ENCODE results near the gene FGF21. TPM values are rescaled to one million over a fixed set of nuclear protein-coding genes. Genes with fewer than 3 reads are reported as not detected.
A peak's percentile ranks its signal among the peaks of the same experiment; 100 is the strongest.

The FGF21 gene
- total and polyA plus RNA-seq, 2 donors (not counting 1 experiment from before 2014, with no cell fraction given) = not detected

DNA sequence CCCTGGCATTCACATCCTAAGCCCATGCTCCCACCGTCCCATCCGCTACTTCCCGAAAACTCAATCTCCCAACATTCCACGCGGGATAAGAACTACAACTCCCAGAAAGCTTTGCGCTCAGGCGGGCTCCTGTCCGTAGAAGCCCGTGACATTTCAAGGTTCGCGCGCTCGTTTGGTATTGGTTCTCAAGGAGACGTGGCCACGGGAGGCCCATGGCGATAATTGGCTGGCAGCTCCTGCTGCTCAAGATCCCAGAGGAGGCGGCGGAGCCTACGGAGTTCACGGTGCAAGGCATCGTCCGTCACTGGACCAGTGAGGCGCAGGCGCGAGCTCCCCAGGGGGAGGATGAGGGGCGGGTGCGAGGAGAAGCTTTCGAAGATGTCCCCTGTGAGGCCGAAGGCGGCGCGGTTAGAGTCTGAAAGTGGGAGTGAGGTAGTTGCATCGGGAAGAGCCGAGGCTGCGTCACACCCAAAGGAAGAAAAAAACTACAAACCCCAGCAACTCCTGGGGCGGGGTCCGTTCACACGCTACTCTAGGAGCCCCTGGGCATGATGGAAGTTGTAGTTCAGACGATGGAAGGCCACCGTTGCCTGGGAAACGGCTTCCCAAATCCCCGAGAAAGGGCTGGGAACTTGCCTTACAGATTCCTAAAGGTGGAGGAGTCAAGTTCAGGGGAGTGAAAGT, 34.6 kb upstream of the FGF21 start:
- Histone ChIP-seq H3K9ac (ENCODE audit: insufficient read depth, low read length) (peak overlapping the region; percentile 71), H3K27ac (ENCODE audit: insufficient read depth, low read length) (peak overlapping the region; percentile 88), H4K20me1 (ENCODE audit: control insufficient read depth, extremely low read depth, insufficient read depth, low read length) (no peaks in the 10 kb centered on the region), H3K4me1 (ENCODE audit: control insufficient read depth, extremely low read depth, insufficient read depth, low read length) (peaks cover 6% of the 10 kb centered on the region), H3K4me3 (replicated peaks in 1 of 4; ENCODE audit: control extremely low read depth in 1 of 4, insufficient read depth in 1 of 4, low read depth in 3 of 4, low read length in 4 of 4) (peak overlapping the region; percentile 64 to 73 (median 68)), H3K9me3 (ENCODE audit: control insufficient read depth, insufficient read depth, low read depth, low read length) (no peaks in the 10 kb centered on the region), H3K27me3 (ENCODE audit: control insufficient read depth, insufficient read depth, low read length) (no peaks in the 10 kb centered on the region), H3K36me3 (ENCODE audit: control insufficient read depth, insufficient read depth, low read length) (no peaks in the 10 kb centered on the region), H3K4me2 (ENCODE audit: extremely low read depth, insufficient read depth, low read length) (peak overlapping the region; percentile 80), H2AFZ (ENCODE audit: low read length) (peak overlapping the region; percentile 94), H3K79me2 (ENCODE audit: control insufficient read depth, insufficient read depth, low read length) (no peaks in the 10 kb centered on the region)
- TF ChIP-seq EZH2 (IDR thresholded peaks at IDR 0.05; ENCODE audit: low read length, missing control alignments) = no peak
- TF ChIP-seq, protein P1, sequence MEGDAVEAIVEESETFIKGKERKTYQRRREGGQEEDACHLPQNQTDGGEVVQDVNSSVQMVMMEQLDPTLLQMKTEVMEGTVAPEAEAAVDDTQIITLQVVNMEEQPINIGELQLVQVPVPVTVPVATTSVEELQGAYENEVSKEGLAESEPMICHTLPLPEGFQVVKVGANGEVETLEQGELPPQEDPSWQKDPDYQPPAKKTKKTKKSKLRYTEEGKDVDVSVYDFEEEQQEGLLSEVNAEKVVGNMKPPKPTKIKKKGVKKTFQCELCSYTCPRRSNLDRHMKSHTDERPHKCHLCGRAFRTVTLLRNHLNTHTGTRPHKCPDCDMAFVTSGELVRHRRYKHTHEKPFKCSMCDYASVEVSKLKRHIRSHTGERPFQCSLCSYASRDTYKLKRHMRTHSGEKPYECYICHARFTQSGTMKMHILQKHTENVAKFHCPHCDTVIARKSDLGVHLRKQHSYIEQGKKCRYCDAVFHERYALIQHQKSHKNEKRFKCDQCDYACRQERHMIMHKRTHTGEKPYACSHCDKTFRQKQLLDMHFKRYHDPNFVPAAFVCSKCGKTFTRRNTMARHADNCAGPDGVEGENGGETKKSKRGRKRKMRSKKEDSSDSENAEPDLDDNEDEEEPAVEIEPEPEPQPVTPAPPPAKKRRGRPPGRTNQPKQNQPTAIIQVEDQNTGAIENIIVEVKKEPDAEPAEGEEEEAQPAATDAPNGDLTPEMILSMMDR (conservative IDR thresholded peaks at IDR 0.05 in 1 of 2, IDR thresholded peaks at IDR 0.05 in 1 of 2; ENCODE audit: low read depth in 1 of 2, low read length in 2 of 2) = no peak
- peak; percentile 99 for DNase-seq (ENCODE audit: low read depth in 2 of 2)

DNA sequence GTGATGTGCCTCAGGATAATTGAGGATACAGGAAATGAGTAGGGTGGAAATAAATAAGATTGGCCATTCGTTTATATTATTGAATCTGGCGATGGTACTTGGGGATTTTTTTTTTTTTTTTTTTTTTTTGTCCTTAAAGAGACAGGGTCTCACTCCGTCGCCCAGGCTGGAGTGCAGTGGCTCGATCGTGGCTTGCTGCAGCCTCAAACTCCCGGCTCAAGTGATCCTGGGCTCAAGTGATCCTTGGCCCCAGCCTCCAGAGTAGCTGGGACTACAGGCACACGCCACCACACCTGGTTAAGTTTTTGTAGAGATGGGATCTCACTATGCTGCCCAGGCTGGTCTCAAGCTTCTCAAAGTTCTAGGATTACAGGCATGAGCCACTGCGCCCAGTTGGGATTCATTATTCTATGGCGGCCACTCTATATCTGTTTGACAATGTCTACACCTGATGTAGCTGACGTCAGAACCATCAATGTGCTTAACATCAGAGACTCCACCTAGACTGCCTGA, 33.1 kb upstream of the FGF21 start:
- TF ChIP-seq, protein P1 (conservative IDR thresholded peaks at IDR 0.05 in 1 of 2, IDR thresholded peaks at IDR 0.05 in 1 of 2; ENCODE audit: low read depth in 1 of 2, low read length in 2 of 2) = no peak
- no peak for TF ChIP-seq EZH2 (IDR thresholded peaks at IDR 0.05; ENCODE audit: low read length, missing control alignments)
- no peak overlapping the region for H3K4me2 ChIP-seq (ENCODE audit: extremely low read depth, insufficient read depth, low read length)
- no peak overlapping the region for H3K9ac ChIP-seq (ENCODE audit: insufficient read depth, low read length)
- no peak overlapping the region for H2AFZ ChIP-seq (ENCODE audit: low read length)
- no peaks in the 10 kb centered on the region for H3K36me3 ChIP-seq (ENCODE audit: control insufficient read depth, insufficient read depth, low read length)
- H3K27me3 ChIP-seq (ENCODE audit: control insufficient read depth, insufficient read depth, low read length) = no peaks in the 10 kb centered on the region
- H3K4me1 ChIP-seq (ENCODE audit: control insufficient read depth, extremely low read depth, insufficient read depth, low read length) = peaks cover 2% of the 10 kb centered on the region
- no peak overlapping the region for H3K27ac ChIP-seq (ENCODE audit: insufficient read depth, low read length)
- no peaks in the 10 kb centered on the region for H4K20me1 ChIP-seq (ENCODE audit: control insufficient read depth, extremely low read depth, insufficient read depth, low read length)
- H3K79me2 ChIP-seq (ENCODE audit: control insufficient read depth, insufficient read depth, low read length) = no peaks in the 10 kb centered on the region
- DNase-seq (ENCODE audit: low read depth in 2 of 2) = no peak
- H3K4me3 ChIP-seq (replicated peaks in 1 of 4; ENCODE audit: control extremely low read depth in 1 of 4, insufficient read depth in 1 of 4, low read depth in 3 of 4, low read length in 4 of 4) = no peak overlapping the region
- no peaks in the 10 kb centered on the region for H3K9me3 ChIP-seq (ENCODE audit: control insufficient read depth, insufficient read depth, low read depth, low read length)

DNA sequence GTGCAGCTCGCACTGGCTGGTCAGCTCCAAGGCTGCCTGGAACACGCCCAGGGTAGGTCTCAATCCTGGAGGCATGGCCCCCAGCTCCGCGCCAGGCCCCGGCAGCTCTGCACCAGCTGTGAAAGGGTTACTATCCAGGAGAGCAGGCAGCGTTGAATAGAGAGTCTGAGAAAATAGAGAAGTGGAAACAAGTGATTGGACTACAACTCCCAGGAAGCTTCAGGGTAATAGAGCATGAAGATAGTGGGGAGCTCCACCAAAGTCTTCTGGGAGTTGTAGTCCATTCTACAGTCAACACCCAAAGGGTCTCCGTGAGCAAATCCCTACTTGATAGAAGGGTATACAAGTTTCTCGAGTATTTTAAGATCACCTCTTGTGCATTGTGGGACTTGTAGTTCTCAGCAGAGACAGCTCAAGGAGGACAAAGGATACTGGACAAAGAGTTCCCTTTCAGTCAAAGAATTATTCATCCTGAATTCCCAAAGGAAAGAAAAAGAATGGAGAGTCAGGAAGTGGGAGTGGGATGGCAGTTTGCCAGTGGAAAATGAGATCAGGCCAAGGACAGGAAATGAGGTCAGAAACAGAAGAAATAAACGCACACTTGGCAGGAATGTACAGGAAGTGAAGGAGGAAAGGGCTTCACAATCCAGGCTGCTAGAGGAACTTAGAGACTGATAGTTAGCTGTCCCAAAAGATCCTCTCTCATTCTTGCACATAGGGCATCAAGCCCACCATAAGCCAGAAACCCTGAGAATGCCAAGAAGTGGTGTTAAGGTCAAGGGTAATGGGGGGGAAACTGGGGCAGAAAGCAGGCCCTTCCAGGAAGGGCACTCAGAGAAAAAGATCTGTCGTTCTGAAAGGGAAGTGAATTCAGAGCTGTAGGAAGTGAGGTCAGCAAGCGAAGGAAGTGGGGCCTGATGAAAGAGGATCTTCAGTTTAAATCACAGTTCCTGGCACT, 30.2 kb upstream of the FGF21 start:
- no peaks in the 10 kb centered on the region for H3K27me3 ChIP-seq (ENCODE audit: control insufficient read depth, insufficient read depth, low read length)
- H4K20me1 ChIP-seq (ENCODE audit: control insufficient read depth, extremely low read depth, insufficient read depth, low read length) = no peaks in the 10 kb centered on the region
- H3K9ac ChIP-seq (ENCODE audit: insufficient read depth, low read length) = no peak overlapping the region
- no peak overlapping the region for H3K4me3 ChIP-seq (replicated peaks in 1 of 4; ENCODE audit: control extremely low read depth in 1 of 4, insufficient read depth in 1 of 4, low read depth in 3 of 4, low read length in 4 of 4)
- H3K4me1 ChIP-seq (ENCODE audit: control insufficient read depth, extremely low read depth, insufficient read depth, low read length) = peaks cover 2% of the 10 kb centered on the region
- H3K9me3 ChIP-seq (ENCODE audit: control insufficient read depth, insufficient read depth, low read depth, low read length) = no peaks in the 10 kb centered on the region
- no peaks in the 10 kb centered on the region for H3K79me2 ChIP-seq (ENCODE audit: control insufficient read depth, insufficient read depth, low read length)
- TF ChIP-seq, protein P1 (conservative IDR thresholded peaks at IDR 0.05 in 1 of 2, IDR thresholded peaks at IDR 0.05 in 1 of 2; ENCODE audit: low read depth in 1 of 2, low read length in 2 of 2) = no peak
- no peaks in the 10 kb centered on the region for H3K36me3 ChIP-seq (ENCODE audit: control insufficient read depth, insufficient read depth, low read length)
- H3K27ac ChIP-seq (ENCODE audit: insufficient read depth, low read length) = peak overlapping the region; percentile 75
- no peak overlapping the region for H3K4me2 ChIP-seq (ENCODE audit: extremely low read depth, insufficient read depth, low read length)
- peak overlapping the region; percentile 94 for H2AFZ ChIP-seq (ENCODE audit: low read length)
- peak; percentile 81 to 93 for DNase-seq (ENCODE audit: low read depth in 2 of 2)
